ENCODE data around the gene INS. TPM values are rescaled to one million over a fixed set of nuclear protein-coding genes. Genes with fewer than 3 reads are reported as not detected.

INS gene
- total RNA-seq, 2 donors from 2014 or later, result not detected

DNA sequence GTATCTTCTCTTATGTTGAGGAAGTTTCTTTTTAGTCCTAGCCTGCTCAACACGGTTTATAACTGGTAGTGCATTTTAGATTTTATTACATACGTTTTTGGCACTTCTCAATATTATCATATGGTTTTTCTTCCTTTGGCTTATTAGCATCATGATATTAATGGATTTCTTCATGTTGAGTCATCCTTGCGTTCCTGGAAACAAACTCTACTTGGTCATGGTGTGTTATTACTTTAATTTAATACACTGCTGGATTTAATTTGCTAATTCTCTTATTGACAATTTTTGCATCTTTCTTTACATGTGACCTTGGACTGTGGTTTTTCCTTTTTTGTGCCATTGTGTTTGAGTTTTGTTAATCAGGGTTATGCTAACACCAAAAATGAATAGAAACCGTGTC, 42.3 kb downstream of the INS start:
- Histone ChIP-seq H3K27me3 (replicated peaks; ENCODE audit: insufficient read depth) (no peaks in the 10 kb centered on the region), H3K4me3 (no peak overlapping the region), H3K9me3 (peaks cover 9% of the 10 kb centered on the region), H3K27ac (no peak overlapping the region), H3K36me3 (no peaks in the 10 kb centered on the region), H3K4me1 (ENCODE audit: control insufficient read depth in 1 of 2, low read depth in 2 of 2) (no peaks in the 10 kb centered on the region)
- ATAC-seq (ENCODE audit: insufficient number of reproducible peaks, low FRiP score, low read depth) (no peak), DNase-seq (ENCODE audit: low spot score) (no peak)
- TF ChIP-seq, protein P1, sequence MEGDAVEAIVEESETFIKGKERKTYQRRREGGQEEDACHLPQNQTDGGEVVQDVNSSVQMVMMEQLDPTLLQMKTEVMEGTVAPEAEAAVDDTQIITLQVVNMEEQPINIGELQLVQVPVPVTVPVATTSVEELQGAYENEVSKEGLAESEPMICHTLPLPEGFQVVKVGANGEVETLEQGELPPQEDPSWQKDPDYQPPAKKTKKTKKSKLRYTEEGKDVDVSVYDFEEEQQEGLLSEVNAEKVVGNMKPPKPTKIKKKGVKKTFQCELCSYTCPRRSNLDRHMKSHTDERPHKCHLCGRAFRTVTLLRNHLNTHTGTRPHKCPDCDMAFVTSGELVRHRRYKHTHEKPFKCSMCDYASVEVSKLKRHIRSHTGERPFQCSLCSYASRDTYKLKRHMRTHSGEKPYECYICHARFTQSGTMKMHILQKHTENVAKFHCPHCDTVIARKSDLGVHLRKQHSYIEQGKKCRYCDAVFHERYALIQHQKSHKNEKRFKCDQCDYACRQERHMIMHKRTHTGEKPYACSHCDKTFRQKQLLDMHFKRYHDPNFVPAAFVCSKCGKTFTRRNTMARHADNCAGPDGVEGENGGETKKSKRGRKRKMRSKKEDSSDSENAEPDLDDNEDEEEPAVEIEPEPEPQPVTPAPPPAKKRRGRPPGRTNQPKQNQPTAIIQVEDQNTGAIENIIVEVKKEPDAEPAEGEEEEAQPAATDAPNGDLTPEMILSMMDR (IDR thresholded peaks at IDR 0.05), result no peak

DNA sequence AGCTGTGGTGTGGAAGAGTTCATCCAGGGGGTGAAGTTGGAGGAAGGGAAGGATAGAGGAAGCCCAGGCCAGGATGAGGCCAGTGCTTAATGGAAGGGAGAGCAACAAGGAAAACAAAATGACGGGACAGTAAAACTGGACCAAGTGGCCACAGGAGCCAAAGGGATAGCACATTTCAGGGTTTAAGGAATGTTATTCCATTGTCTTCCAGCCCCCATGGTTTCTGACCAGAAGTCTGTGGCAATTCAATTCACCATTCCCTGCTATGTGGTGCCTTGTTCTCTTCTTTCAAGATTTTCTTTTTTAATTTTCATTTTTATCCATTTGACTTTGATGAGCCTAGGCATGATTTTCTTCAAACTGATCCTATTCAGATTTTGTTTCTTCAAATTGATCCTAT, 44.3 kb downstream of the INS start:
- H3K36me3 ChIP-seq, result no peaks in the 10 kb centered on the region
- peaks cover 9% of the 10 kb centered on the region for H3K9me3 ChIP-seq
- no peaks in the 10 kb centered on the region for H3K27me3 ChIP-seq (replicated peaks; ENCODE audit: insufficient read depth)
- TF ChIP-seq, protein P1 (IDR thresholded peaks at IDR 0.05), result no peak
- H3K4me3 ChIP-seq, result no peak overlapping the region
- H3K27ac ChIP-seq, result no peak overlapping the region
- DNase-seq (ENCODE audit: low spot score), result no peak
- no peak for ATAC-seq (ENCODE audit: insufficient number of reproducible peaks, low FRiP score, low read depth)
- H3K4me1 ChIP-seq (ENCODE audit: control insufficient read depth in 1 of 2, low read depth in 2 of 2), result no peaks in the 10 kb centered on the region

DNA sequence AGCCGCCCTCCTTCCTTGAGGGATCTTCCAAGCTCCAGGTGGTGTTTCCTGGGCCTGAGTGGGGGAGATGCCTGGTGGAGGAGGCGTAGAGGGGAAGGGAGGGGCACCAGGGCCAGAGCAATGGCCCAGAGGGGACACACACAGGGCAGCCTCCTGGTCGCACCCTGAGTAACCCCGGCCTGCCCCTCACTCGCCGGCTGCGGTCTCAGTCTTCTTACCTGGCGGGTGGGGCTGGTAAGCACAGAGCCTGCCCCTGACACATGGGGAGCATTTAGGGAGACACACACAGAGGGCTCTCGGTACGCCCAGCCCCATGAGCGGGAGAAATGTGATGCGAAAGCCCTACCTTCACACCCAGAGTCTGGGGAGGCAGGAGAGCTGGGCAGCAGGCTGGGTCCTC, 45.7 kb downstream of the INS start:
- DNase-seq (ENCODE audit: low spot score), result no peak
- TF ChIP-seq, protein P1 (IDR thresholded peaks at IDR 0.05), result no peak
- peaks cover 9% of the 10 kb centered on the region for H3K9me3 ChIP-seq
- H3K36me3 ChIP-seq, result no peaks in the 10 kb centered on the region
- no peak overlapping the region for H3K4me3 ChIP-seq
- ATAC-seq (ENCODE audit: insufficient number of reproducible peaks, low FRiP score, low read depth), result no peak
- no peaks in the 10 kb centered on the region for H3K4me1 ChIP-seq (ENCODE audit: control insufficient read depth in 1 of 2, low read depth in 2 of 2)
- no peaks in the 10 kb centered on the region for H3K27me3 ChIP-seq (replicated peaks; ENCODE audit: insufficient read depth)
- H3K27ac ChIP-seq, result no peak overlapping the region

DNA sequence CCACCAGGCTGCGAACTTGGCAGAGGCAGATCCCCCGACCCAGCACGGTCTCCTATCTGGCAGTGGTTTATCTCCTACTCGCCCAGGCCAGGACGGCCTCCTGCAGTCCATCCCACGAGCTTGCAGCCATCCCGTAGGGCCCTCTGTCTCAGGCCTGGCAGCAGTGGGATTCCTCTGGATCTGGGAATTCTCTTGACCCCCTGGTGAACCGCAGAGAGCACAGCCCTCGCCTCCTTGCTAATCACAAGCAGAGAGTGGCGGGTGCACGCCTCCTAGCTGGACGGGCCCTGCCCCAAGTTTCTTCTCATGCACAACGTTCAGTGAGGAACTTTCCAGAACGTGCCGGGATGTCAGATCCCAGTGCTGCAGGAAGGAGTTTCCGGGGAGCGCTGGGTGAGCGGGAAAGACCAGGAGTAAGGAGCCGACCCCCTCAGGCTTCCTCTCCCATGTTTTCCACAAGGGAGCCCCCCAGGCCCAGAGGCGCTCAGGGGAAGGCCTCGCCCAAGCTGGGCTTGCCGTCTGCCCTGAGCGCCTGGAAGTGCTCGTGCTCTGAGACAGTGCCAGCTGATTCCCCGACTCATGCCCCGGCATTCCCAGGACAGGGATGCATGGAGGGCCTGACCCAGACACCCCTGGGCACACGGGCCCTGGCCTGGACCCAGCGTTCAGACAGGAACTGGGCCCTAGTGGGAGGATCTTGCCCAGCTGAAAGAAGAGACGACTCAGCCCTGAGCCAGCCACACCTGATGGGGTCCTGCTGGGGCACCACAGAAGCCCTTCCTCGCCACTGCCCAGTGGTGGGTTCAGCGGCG, 46.4 kb downstream of the INS start:
- H3K27ac ChIP-seq, result no peak overlapping the region
- ATAC-seq (ENCODE audit: insufficient number of reproducible peaks, low FRiP score, low read depth), result no peak
- TF ChIP-seq, protein P1 (IDR thresholded peaks at IDR 0.05), result no peak
- no peak overlapping the region for H3K4me3 ChIP-seq
- no peaks in the 10 kb centered on the region for H3K4me1 ChIP-seq (ENCODE audit: control insufficient read depth in 1 of 2, low read depth in 2 of 2)
- H3K9me3 ChIP-seq, result peaks cover 9% of the 10 kb centered on the region
- DNase-seq (ENCODE audit: low spot score), result no peak
- H3K27me3 ChIP-seq (replicated peaks; ENCODE audit: insufficient read depth), result no peaks in the 10 kb centered on the region
- no peaks in the 10 kb centered on the region for H3K36me3 ChIP-seq

DNA sequence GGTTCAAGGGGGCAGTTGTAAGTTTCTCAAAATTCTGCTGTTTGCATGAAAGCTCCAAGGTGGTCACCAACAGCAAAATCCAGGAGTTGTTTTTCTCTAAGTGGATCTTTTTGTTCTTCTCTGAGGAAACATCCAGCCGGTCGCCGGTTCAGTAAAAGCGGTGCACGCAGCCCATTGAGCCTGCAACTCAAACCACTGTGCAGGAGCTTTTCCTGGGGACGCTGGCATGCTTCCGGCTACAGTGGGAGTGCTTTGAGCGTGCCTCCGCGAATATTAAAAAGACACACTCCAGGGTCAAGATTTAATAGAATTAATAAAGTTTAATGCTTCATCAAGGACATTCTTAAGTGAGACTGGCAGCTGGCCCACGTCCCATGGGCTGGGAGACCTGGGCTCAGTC, 47.2 kb downstream of the INS start:
- no peaks in the 10 kb centered on the region for H3K4me1 ChIP-seq (ENCODE audit: control insufficient read depth in 1 of 2, low read depth in 2 of 2)
- H3K36me3 ChIP-seq, result no peaks in the 10 kb centered on the region
- no peaks in the 10 kb centered on the region for H3K27me3 ChIP-seq (replicated peaks; ENCODE audit: insufficient read depth)
- DNase-seq (ENCODE audit: low spot score), result no peak
- no peak overlapping the region for H3K27ac ChIP-seq
- ATAC-seq (ENCODE audit: insufficient number of reproducible peaks, low FRiP score, low read depth), result no peak
- peaks cover 9% of the 10 kb centered on the region for H3K9me3 ChIP-seq
- no peak overlapping the region for H3K4me3 ChIP-seq
- TF ChIP-seq, protein P1 (IDR thresholded peaks at IDR 0.05), result no peak
